ENCODE measurements around the gene TMEM106B. TPM values are rescaled to one million over a fixed set of nuclear protein-coding genes. Genes with fewer than 3 reads are reported as not detected.

The TMEM106B gene
- total RNA-seq, 1 experiment from 2014 or later = 89.0 TPM

GRCh38 chr7:12258074-12258473 is 47.0 kb downstream of the TMEM106B start:
- TF ChIP-seq REST (IDR thresholded peaks at IDR 0.05; ENCODE audit: insufficient read depth in 1 of 2, low read depth in 2 of 2, low read length in 1 of 2) (no peak), POLR2AphosphoS5 (IDR thresholded peaks at IDR 0.05; ENCODE audit: low read depth, low read length) (no peak), TCF7L2 (IDR thresholded peaks at IDR 0.05; ENCODE audit: low read depth, low read length) (no peak), CTCF (IDR thresholded peaks at IDR 0.05) (no peak), SIN3A (IDR thresholded peaks at IDR 0.05; ENCODE audit: borderline replicate concordance, insufficient read depth, low read depth, low read length) (no peak)
- ChIA-PET POLR2A (no interaction called here), CTCF (interaction anchor here (0.6 kb wide), 1 partner anchor 197 kb away, joined by 3 read pairs; no protein-coding TSS in a partner anchor)
- H3K9me3 ChIP-seq (ENCODE audit: control insufficient read depth, insufficient read depth, low read depth, low read length) = no peaks in the 10 kb centered on the region
- DNase-seq (ENCODE audit: low read depth, low spot score) (no peak), ATAC-seq (no peak)
- no peaks in the 10 kb centered on the region for H3K4me1 ChIP-seq (ENCODE audit: control insufficient read depth, insufficient read depth, low read length)
- intact Hi-C loops (cut with micrococcal nuclease; ENCODE audit: unreplicated experiment) (no loop called here), in situ Hi-C loops (cut with HindIII; ENCODE audit: low pct_unique_long_range_greater_than_20kb, low sequenced_read_pairs) (no loop called here)
- peak overlapping the region; percentile 74 for H3K27ac ChIP-seq (ENCODE audit: low read length)
- no peaks in the 10 kb centered on the region for H3K27me3 ChIP-seq (ENCODE audit: control insufficient read depth, insufficient read depth, low read length)
- BruUV-seq (replicated peaks) = no TSS peak
- H3K4me3 ChIP-seq (ENCODE audit: low read depth in 2 of 2, low read length in 2 of 2) = peak overlapping the region in 1 of 2 experiments; percentile 2; a peak in 1 of 4 replicates
- no peaks in the 10 kb centered on the region for H3K36me3 ChIP-seq (ENCODE audit: control insufficient read depth, insufficient read depth, low read length)

GRCh38 chr7:12267542-12267941 is 56.4 kb downstream of the TMEM106B start:
- CTCF ChIA-PET = no interaction called here
- no peak for ATAC-seq
- intact Hi-C loops (cut with micrococcal nuclease; ENCODE audit: unreplicated experiment) = no loop called here

More at GRCh38 chr7:12267542-12267941, 56.4 kb downstream of the TMEM106B start:
- Histone ChIP-seq H3K4me1 (ENCODE audit: control insufficient read depth, insufficient read depth, low read length) (no peaks in the 10 kb centered on the region), H3K9me3 (ENCODE audit: control insufficient read depth, insufficient read depth, low read depth, low read length) (no peaks in the 10 kb centered on the region), H3K27ac (ENCODE audit: low read length) (no peak overlapping the region), H3K27me3 (ENCODE audit: control insufficient read depth, insufficient read depth, low read length) (no peaks in the 10 kb centered on the region), H3K36me3 (ENCODE audit: control insufficient read depth, insufficient read depth, low read length) (no peaks in the 10 kb centered on the region), H3K4me3 (ENCODE audit: low read depth in 2 of 2, low read length in 2 of 2) (no peak overlapping the region)
- no peak for DNase-seq (ENCODE audit: low read depth, low spot score)
- POLR2A ChIA-PET = no interaction called here
- TF ChIP-seq POLR2AphosphoS5 (IDR thresholded peaks at IDR 0.05; ENCODE audit: low read depth, low read length) (no peak), REST (IDR thresholded peaks at IDR 0.05; ENCODE audit: insufficient read depth in 1 of 2, low read depth in 2 of 2, low read length in 1 of 2) (no peak), SIN3A (IDR thresholded peaks at IDR 0.05; ENCODE audit: borderline replicate concordance, insufficient read depth, low read depth, low read length) (no peak), CTCF (IDR thresholded peaks at IDR 0.05) (no peak), TCF7L2 (IDR thresholded peaks at IDR 0.05; ENCODE audit: low read depth, low read length) (no peak)
- in situ Hi-C loops (cut with HindIII; ENCODE audit: low pct_unique_long_range_greater_than_20kb, low sequenced_read_pairs) = no loop called here
- BruUV-seq (replicated peaks) = no TSS peak
